T47D (cell line): ENCODE results near the gene SSC5D.
A peak's percentile ranks its signal among the peaks of the same experiment; 100 is the strongest.

Experiments used
- DNase-seq, 2 experiments: peaks; one replicate each; pipeline versions ENCODE4 v3.0.0 to v3.0.0-alpha.2; 2011 to 2012; ENCODE audit warnings: low read depth in 1 of 2, low spot score in 1 of 2
- JUND ChIP-seq: IDR thresholded peaks from 2 replicates; pipeline ENCODE4 v1.6.1; 2012; ENCODE audit warnings: low read depth
- in situ Hi-C: cut with HindIII; loops from 2 replicates; pipeline ENCODE4 v1.10.0; 2016; ENCODE audit warnings: low sequenced_read_pairs, low pct_unique_long_range_greater_than_20kb

SSC5D gene

DNA sequence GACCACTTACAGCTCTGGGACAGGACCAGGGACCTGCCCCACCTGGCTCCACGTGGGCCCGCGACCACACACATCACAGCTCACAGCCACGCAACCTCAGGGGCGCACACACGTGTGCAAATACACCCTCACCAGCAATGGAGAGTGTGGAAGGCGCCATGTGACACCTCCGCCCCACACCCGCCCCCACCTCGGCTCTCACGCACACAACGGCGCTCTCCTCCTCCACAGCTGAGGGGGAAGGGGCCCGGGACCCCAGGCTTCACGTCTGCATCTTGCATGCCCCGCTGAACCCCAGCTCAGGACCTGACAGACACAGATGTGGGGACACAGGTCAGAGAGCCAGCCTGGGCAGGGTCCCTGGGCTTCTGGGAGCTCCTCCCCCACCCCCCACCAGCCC is 38.8 kb upstream of the SSC5D start:
- DNase-seq: no peak
- in situ Hi-C loops: no loop called here
- TF ChIP-seq JUND: no peak

DNA sequence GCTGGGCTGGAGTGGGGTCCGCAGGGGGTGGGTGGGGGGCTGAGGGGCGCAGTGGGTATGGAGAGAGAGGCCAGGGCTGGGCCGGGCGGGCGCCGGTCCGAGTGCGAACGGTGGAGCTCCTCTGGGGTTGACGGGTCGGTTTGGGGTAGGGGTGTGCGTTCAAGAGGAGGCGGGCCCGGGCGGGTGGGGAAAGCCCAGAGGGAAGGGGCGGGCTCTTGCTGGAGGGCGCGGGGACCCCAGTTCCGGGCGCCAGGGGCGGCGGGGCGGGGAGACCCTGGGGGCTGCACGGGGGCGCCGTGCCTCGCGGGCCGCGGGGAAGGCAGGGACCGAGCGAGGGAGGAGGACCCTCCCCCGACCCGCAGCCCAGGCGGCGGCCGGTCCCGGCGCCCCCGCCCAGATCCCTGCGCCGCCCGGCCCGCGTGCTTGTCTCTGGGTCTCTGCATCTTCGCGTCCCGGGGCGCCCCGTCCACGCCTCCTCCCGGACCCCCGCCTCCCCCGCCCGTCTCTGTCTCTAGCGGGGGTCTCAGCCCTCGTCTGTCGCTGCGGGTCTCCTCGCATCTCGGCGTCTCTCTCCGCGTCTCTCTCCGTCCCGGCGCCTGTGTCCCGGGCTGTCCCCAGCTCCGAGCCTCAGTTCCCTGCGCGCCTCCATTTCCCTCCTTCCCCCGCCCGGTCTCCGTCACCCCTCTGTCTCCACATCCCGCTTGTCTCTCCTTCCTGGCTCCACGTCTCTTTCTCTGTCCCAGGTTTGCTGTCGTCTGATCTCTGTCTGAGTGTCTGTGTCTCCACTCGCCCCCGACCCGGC is 36.9 kb upstream of the SSC5D start:
- no peak for DNase-seq
- in situ Hi-C loops: no loop called here
- no peak for TF ChIP-seq JUND

DNA sequence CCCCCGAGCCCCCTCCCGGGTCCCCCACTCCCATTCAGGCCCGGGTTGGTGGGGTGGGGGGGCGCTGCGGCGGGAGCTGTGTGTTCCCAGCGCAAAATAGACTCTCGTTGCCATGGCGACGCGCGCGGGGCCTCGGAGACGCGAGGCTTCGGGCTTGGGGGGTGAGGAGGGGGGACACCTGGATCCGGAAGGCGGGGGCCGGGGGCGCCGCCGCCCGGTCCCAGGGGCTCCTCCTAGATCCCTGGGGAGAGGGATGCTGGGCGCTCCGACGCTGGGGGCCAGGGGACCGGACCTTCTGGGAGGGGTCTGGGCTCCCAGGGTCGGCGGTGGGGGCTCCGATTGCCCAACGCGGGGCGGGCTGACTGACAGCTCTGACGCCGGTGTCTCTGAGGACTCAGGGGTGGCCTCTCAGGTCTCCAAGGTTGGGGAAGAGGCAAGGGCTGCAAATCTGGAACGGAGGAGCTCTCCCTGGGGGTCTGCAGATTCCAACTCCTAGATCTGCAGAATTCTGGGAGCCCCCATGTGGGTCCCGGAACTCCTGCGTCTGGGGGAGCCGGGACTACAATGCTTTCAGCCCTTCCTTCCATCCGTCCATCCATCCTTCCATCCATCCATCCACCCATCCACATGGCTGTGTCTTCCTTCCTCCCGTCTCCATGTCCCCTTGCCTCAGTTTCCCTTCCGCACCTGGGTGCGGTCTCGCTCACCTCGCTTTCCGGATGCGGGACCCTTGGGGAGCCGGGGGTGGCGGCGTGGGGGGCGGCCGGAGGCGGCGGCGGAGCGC is 36.1 kb upstream of the SSC5D start:
- no peak for TF ChIP-seq JUND
- in situ Hi-C loops: no loop called here
- DNase-seq: no peak

DNA sequence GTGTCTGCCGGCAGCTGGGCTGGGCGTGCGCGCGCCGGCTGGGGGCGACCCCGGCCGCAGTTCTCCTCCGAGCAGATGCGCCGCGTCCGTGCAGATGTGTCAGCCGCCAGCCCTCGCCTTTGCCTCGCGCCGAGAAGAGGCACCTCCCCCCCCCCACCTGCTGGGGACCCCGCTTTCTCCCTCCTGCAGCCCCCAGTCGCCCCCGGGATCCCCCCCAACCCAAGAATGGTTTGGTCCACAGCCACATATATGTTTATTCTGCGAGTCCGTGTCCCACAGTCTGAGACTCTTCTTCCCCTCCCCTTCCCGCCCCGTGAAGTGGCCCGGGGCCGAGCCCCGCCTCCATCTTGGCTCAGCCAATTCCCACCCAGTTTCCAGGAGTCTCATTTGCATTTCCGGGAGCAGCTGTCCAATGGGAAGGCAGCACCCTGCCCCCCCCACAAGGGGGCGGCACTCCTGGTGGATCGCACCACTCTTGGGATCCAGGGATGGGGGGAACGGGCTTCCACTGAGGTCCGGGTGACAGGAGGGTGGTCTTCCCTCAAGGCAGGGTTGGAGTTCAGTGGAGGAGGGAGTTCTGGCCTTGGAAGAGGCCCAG is 35.4 kb upstream of the SSC5D start:
- DNase-seq: peak; percentile 79 to 94
- TF ChIP-seq JUND: no peak
- in situ Hi-C loops: no loop called here

DNA sequence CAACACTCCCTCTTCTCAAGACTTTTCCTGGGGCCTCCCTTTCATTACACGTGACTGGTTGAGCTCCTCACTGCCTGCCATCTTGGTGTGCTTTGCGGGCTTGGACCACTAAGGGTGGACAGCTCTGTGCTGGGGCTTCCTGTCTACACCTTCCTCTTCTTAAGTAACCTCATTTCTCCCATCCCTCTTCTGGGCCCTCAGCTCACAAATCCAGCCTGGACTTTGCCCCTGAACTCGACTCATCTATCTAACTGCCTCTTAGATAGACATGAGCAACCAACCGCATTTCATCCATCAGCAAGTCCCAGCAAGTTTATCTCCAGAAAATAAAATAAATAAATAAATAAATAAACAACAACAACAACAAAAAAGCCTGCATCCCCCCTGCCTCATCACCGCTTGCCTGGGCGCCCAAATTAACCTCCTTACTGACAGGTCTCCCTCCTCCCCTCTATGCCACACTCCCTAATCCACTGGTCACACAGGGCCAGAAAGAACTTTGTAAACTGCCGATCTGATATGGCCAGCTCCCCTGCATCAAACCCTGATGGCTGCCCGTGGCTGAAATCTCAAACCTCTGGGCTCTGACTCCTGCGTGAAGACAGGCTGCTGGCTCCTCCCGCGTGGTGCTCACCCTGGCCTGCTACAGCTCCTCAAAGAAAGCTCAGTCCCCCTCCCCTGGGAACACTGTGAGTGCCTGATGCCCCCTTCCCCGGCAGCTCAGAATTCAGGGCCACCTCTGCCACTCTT is 34.5 kb upstream of the SSC5D start:
- in situ Hi-C loops: no loop called here
- DNase-seq: no peak

DNA sequence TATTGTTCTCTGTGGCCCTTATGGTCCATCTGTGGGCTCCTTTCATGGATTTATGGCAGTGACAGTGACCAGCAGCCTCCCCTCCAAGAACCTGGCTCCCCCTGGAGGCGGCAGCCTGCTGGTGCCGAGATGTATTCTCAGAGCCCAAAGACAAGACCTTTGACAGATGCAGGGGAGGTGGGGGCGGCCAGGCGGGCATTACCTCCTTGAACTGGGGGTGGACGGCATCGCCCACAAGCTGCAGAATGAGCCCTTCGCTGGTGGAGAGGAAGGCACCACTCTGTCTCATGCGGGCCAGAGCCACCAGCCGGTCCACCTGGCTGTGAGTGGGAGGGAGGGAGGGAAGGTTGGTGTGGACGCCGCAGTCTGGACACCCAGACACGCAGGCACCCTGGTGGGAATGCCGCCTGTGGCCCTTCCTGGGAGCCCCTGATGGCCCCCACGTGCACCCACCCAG is 33.4 kb upstream of the SSC5D start:
- in situ Hi-C loops: no loop called here
- peak; percentile 53 to 80 for DNase-seq
- TF ChIP-seq JUND: no peak

More for the DNA sequence above, 34.5 kb upstream of the SSC5D start:
- no peak for TF ChIP-seq JUND

DNA sequence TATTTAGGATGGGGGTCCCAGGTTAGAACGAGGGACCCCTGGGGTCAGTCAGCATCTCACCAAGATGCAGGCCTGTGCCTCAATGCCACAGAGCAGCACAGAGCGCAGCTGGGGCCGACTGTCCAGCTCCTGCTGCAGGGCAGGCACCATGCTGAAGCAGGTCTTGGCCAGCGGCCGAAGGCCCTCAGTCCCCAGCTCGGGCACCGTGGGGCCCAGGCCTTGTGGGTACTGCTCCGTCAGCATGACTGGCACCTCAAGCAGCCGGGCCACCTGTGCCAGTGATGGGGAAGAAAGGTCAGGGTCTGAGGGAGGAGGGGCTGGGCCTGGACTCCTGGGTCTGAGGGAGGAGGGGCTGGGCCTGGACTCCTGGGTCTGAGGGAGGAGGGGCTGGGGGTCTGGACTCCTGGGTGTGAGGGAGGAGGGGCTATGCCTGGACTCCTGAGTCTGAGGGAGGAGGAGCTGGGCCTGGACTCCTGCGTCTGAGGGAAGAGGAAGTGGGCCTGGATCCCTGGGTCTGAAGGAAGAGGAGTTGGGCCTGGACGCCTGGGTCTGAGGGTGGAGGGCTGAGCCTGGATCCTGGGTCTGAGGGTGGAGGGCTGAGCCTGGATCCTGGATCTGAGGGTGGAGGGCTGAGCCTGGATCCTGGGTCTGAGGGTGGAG is 32.5 kb upstream of the SSC5D start:
- in situ Hi-C loops: no loop called here
- TF ChIP-seq JUND: no peak
- DNase-seq: no peak

DNA sequence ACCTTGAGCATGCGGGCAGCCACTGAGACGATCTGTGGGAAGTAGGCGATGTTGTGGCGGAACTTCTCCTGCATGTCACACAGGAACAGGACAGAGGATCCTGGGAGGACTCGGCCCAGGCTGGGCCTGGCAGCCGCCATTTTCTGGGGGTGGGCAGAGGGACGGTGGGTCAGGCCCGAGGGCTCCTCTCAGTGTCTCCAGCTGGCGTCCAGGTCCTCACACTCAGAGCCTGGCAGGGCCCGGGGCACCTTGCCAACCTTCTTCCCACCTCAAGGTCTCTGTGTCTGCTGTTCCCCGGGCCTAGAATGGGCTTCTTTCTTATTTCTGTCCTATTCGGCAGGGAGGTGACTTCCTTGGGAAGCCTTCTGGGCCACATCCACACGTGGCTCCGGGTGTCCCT is 31.9 kb upstream of the SSC5D start:
- no peak for DNase-seq
- in situ Hi-C loops: no loop called here
- no peak for TF ChIP-seq JUND

DNA sequence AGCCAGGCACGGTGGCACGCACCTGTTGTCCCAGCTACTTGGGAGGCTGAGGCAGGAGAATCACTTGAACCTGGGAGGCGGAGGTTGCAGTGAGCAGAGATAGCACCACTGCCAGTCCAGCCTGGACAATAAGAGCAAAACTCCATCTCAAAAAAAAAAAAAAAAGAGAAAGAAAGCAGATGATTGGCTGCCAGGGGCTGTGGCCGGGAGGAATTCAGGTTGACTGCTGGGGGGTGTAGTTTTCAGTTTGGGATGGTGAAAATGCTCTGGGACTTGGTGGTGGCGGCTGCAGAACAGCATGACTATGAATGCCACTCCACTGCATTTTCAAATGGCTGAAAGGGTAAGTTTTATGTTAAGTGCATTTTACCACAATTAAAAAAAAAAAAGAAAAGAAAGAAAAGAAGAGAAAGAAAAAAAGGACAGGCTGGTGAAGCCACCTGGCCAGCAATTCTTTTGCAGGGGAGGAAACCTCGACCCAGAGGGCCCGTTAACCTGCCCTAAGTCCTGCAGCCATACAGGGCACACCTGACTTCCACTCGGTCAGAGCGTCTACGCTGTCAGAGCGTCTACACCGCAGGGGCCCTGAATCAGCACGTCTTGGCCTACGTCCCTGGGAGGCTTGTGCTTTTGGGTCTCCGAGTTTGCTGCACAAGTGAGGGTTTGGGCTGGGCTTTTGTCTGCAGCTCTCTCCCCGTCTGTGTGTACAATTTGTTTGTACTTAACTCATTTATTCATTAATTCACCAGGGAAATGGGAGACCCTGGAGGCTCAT is 30.4 kb upstream of the SSC5D start:
- in situ Hi-C loops: no loop called here
- DNase-seq: no peak
- TF ChIP-seq JUND: no peak

DNA sequence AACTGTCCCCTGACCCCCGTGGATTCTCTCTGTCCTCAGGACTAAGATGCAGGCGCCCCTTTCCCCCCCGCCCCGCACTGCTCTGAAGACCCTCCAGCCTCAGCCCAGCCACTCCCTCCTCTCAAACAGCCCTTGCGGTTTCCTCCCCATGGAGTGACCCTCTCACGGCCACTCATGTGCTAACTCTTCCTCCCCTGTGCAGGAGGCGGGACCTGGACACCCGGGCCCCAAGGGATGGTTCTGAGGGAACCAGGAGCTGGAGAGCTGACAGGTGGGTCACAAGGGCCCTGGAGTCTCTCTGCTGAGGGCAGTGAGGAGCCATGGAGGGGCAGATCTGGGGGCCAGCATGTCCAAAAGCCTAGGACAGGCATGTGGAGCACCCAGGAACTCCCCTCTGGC is 28.7 kb upstream of the SSC5D start:
- DNase-seq: no peak
- no peak for TF ChIP-seq JUND
- in situ Hi-C loops: no loop called here

DNA sequence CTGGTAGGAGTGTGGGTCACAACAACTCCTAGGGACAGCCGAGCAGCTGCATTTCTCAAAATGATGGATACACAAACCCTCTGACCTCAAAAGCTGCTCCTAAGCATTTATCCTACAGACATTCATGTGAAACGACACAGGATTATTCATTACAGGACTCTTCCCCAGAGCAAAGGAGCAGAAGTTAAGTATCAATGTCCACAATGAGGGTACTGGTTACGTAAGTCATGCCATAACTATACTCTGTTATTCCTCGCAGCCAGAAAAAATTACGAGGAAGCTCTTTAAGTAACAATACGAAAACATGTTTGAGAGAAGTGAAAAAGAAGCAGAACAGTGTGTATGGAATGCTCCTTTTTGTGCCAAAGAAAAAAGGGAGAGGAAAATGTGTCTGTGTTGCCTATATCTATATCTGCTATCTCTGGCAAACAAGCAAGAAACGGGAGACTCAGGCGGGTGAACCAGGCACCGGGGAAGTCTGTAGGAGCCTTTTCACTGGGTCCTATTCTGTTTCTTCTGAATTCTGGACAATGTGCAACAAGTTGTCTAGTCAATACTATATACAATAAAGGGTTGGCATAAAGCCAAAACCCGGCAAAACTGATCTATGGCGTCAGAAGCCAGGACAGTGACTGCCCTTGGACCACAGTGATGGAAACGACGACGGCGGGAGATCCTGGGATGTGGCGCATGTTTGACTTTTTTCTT is 28.1 kb upstream of the SSC5D start:
- in situ Hi-C loops: no loop called here
- no peak for DNase-seq
- no peak for TF ChIP-seq JUND
